Neural cell (in vitro differentiated cells): ENCODE results near the gene ACYP1. TPM values are rescaled to one million over a fixed set of nuclear protein-coding genes. Genes with fewer than 3 reads are reported as not detected.

Source experiments
- H2AFZ ChIP-seq: fragments of 200-600, 300-800 bp; sonication (generic), shearing (Covaris generic); 2 replicates; pipeline ENCODE4 v1.6.0; 2014; ENCODE audit warnings: low read depth, mild to moderate bottlenecking, antibody characterized with exemption, low read length, moderate library complexity
- H3F3A ChIP-seq: fragments of 200-600 bp; shearing (Covaris generic); 2 replicates; pipeline ENCODE4 v1.6.1; 2016; ENCODE audit warnings: mild to moderate bottlenecking, moderate library complexity, mixed read lengths, antibody characterized with exemption, low read length; ENCODE audit not compliant: insufficient read depth, poor library complexity, severe bottlenecking
- H3K27ac ChIP-seq: fragments of 200-600, 300-800 bp; sonication (generic), shearing (Covaris generic); 2 replicates; pipeline ENCODE4 v1.5.1; 2014; ENCODE audit warnings: mild to moderate bottlenecking, low read length, moderate library complexity
- H3K27me3 ChIP-seq: fragments of 300-800, 200-600 bp; sonication (generic), shearing (Covaris generic); 2 replicates; pipeline ENCODE4 v1.6.0; 2014; ENCODE audit warnings: mild to moderate bottlenecking, low read depth, low read length, moderate library complexity; ENCODE audit not compliant: insufficient read depth
- H3K36me3 ChIP-seq: fragments of 300-800, 200-600 bp; sonication (generic), shearing (Covaris generic); 2 replicates; pipeline ENCODE4 v1.5.1; 2014; ENCODE audit warnings: mild to moderate bottlenecking, antibody characterized with exemption, low read length, moderate library complexity; ENCODE audit not compliant: insufficient read depth
- H3K4me2 ChIP-seq: fragments of 300-800, 200-600 bp; sonication (generic), shearing (Covaris generic); 2 replicates; pipeline ENCODE4 v1.6.0; 2014; ENCODE audit warnings: mild to moderate bottlenecking, low read length
- H3K4me3 ChIP-seq: fragments of 300-800, 200-600 bp; sonication (generic), shearing (Covaris generic); 2 replicates; pipeline ENCODE4 v1.5.1; 2014; ENCODE audit warnings: mild to moderate bottlenecking, low read length, moderate library complexity
- H3K79me2 ChIP-seq: fragments of 200-600 bp; shearing (Covaris generic); replicated peaks from 2 replicates; pipeline ENCODE4 v1.6.0; 2014; ENCODE audit warnings: mild to moderate bottlenecking, low read length, moderate library complexity; ENCODE audit not compliant: insufficient read depth
- H3K9ac ChIP-seq: fragments of 300-800, 200-600 bp; sonication (generic), shearing (Covaris generic); 2 replicates; pipeline ENCODE4 v1.6.1; 2016; ENCODE audit warnings: mild to moderate bottlenecking, low read length, mixed read lengths
- H3K9me2 ChIP-seq: fragments of 200-600 bp; shearing (Covaris generic); 2 replicates; pipeline ENCODE4 v1.6.1; 2016; ENCODE audit warnings: mild to moderate bottlenecking, low read length, mixed read lengths; ENCODE audit not compliant: insufficient read depth
- H3K9me3 ChIP-seq: fragments of 200-600, 300-800 bp; sonication (generic), shearing (Covaris generic); 2 replicates; pipeline ENCODE4 v1.6.1; 2016; ENCODE audit warnings: mild to moderate bottlenecking, mixed run types, low read length, moderate library complexity, mixed read lengths
- H4K20me1 ChIP-seq: fragments of 200-600 bp; shearing (Covaris generic); 2 replicates; pipeline ENCODE4 v1.6.1; 2016; ENCODE audit warnings: mild to moderate bottlenecking, mixed run types; ENCODE audit not compliant: insufficient read depth
- EP300 ChIP-seq: fragments of 450-650 bp; conservative IDR thresholded peaks from 2 replicates; pipeline ENCODE4 v1.6.1; 2014; ENCODE audit warnings: antibody characterized with exemption, mild to moderate bottlenecking, moderate library complexity; ENCODE audit not compliant: poor library complexity, severe bottlenecking
- EZH2 ChIP-seq: fragments of 200-600, 300-800 bp; shearing (Covaris generic), sonication (generic); IDR thresholded peaks from 2 replicates; pipeline ENCODE4 v1.6.1; 2014; ENCODE audit warnings: antibody characterized with exemption, low read length, borderline replicate concordance, mild to moderate bottlenecking; ENCODE audit not compliant: insufficient read depth, poor library complexity, severe bottlenecking
- MXI1 ChIP-seq: fragments of 450-650 bp; conservative IDR thresholded peaks from 2 replicates; pipeline ENCODE4 v1.6.1; 2014; ENCODE audit warnings: antibody characterized with exemption, mild to moderate bottlenecking; ENCODE audit not compliant: poor library complexity, severe bottlenecking
- POLR2AphosphoS5 ChIP-seq: IDR thresholded peaks from 2 replicates; pipeline ENCODE4 v1.6.1; 2012
- RAD21 ChIP-seq: fragments of 450-650 bp; conservative IDR thresholded peaks from 2 replicates; pipeline ENCODE4 v1.6.1; 2014; ENCODE audit warnings: antibody characterized with exemption, mild to moderate bottlenecking, moderate library complexity
- SMC3 ChIP-seq: fragments of 450-650 bp; conservative IDR thresholded peaks from 2 replicates; pipeline ENCODE4 v1.6.1; 2014; ENCODE audit warnings: antibody characterized with exemption, mild to moderate bottlenecking, moderate library complexity; ENCODE audit not compliant: poor library complexity
- TAF1 ChIP-seq: IDR thresholded peaks from 2 replicates; pipeline ENCODE4 v1.6.1; 2012; ENCODE audit warnings: low read depth
- polyA plus RNA-seq: library from polyadenylated mRNA; depleted of rRNA; stranded (reverse); fragments of >200 nt; gene quantifications from 2 replicates; pipeline ENCODE4 v1.2.3, GENCODE V29; 2014
- TF ChIP-seq, protein P1 (sequence below): fragments of 450-650 bp; IDR thresholded peaks from 2 replicates; pipeline ENCODE4 v1.5.1; 2014; ENCODE audit warnings: antibody characterized with exemption, mild to moderate bottlenecking, moderate library complexity; ENCODE audit not compliant: poor library complexity, severe bottlenecking
- TF ChIP-seq, protein P2 (sequence below): IDR thresholded peaks from 2 replicates; pipeline ENCODE4 v1.6.1; 2012; ENCODE audit warnings: borderline replicate concordance

ACYP1 gene
- polyA plus RNA-seq, 1 donor from 2014 or later: 143 TPM

- Histone ChIP-seq H3K27me3 (no peaks in the 10 kb centered on the region), H3K4me2 (no peak overlapping the region), H3K4me3 (peak overlapping the region; percentile 64), H3K27ac (no peak overlapping the region), H4K20me1 (no peaks in the 10 kb centered on the region), H3K9ac (peak overlapping the region; percentile 63), H3K9me2 (no peaks in the 10 kb centered on the region), H3K9me3 (no peaks in the 10 kb centered on the region), H3K36me3 (no peaks in the 10 kb centered on the region), H3F3A (no peaks in the 10 kb centered on the region), H2AFZ (peak overlapping the region; percentile 51), H3K79me2 (no peaks in the 10 kb centered on the region)
- TF ChIP-seq, protein P1, sequence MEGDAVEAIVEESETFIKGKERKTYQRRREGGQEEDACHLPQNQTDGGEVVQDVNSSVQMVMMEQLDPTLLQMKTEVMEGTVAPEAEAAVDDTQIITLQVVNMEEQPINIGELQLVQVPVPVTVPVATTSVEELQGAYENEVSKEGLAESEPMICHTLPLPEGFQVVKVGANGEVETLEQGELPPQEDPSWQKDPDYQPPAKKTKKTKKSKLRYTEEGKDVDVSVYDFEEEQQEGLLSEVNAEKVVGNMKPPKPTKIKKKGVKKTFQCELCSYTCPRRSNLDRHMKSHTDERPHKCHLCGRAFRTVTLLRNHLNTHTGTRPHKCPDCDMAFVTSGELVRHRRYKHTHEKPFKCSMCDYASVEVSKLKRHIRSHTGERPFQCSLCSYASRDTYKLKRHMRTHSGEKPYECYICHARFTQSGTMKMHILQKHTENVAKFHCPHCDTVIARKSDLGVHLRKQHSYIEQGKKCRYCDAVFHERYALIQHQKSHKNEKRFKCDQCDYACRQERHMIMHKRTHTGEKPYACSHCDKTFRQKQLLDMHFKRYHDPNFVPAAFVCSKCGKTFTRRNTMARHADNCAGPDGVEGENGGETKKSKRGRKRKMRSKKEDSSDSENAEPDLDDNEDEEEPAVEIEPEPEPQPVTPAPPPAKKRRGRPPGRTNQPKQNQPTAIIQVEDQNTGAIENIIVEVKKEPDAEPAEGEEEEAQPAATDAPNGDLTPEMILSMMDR: no peak
- TF ChIP-seq MXI1 (no peak), RAD21 (no peak), EZH2 (no peak), SMC3 (no peak), EP300 (no peak), TAF1 (no peak), POLR2AphosphoS5 (no peak)
- TF ChIP-seq, protein P2, sequence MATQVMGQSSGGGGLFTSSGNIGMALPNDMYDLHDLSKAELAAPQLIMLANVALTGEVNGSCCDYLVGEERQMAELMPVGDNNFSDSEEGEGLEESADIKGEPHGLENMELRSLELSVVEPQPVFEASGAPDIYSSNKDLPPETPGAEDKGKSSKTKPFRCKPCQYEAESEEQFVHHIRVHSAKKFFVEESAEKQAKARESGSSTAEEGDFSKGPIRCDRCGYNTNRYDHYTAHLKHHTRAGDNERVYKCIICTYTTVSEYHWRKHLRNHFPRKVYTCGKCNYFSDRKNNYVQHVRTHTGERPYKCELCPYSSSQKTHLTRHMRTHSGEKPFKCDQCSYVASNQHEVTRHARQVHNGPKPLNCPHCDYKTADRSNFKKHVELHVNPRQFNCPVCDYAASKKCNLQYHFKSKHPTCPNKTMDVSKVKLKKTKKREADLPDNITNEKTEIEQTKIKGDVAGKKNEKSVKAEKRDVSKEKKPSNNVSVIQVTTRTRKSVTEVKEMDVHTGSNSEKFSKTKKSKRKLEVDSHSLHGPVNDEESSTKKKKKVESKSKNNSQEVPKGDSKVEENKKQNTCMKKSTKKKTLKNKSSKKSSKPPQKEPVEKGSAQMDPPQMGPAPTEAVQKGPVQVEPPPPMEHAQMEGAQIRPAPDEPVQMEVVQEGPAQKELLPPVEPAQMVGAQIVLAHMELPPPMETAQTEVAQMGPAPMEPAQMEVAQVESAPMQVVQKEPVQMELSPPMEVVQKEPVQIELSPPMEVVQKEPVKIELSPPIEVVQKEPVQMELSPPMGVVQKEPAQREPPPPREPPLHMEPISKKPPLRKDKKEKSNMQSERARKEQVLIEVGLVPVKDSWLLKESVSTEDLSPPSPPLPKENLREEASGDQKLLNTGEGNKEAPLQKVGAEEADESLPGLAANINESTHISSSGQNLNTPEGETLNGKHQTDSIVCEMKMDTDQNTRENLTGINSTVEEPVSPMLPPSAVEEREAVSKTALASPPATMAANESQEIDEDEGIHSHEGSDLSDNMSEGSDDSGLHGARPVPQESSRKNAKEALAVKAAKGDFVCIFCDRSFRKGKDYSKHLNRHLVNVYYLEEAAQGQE: no peak
Observed at GRCh38 chr14:75051556-75051899, 12.3 kb downstream of the ACYP1 start.

DNA sequence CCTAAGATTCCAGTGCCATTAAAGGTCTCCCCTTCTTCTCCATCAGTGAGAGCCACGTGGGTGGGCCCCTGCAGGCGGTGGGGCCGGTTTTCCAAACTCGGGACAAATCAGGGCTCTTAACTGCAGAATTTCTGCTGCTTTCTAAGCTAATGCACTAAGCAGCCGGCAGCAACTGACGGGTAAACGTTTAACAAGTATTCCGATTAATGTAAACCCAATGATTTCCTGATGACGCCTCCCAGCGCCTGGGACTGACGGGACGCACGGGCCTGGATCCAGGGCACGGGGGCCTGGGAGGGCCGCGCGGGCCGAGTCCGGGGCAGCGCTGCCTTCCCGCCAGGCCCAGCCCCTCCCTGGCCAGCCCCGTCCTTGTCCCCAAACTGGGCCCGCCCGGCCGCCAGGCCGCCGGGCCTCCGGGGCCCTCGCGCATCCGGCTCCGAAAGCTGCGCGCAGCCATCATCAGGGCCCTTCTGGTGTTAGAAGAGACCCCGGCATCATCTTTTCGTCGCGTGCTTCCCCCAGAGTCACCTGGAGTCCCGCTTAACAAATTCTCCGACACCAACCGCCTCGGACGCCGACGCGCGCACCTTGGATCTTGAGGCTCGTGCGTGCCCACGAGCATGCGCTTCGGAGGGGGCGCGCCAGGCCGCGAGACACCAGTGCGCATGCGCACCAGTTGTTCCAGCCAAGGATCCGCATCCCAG, 12.8 kb downstream of the ACYP1 start, which contains the start of gene MLH3:
Gene MLH3, minus strand, starts transcription at position 616 of the 704 bp plus-strand sequence. CDS start 1,812 bp downstream, outside the sequence.
- peak within 1 kb of the TSS; percentile 63 for H3K9ac ChIP-seq
- no peaks in the 10 kb centered on the region for H3K9me2 ChIP-seq
- no peaks in the 10 kb centered on the region for H4K20me1 ChIP-seq
- no peaks in the 10 kb centered on the region for H3F3A ChIP-seq
- H3K4me2 ChIP-seq: no peak within 1 kb of the TSS
- no peaks in the 10 kb centered on the region for H3K27me3 ChIP-seq
- no peaks in the 10 kb centered on the region for H3K9me3 ChIP-seq
- no peaks in the 10 kb centered on the region for H3K36me3 ChIP-seq
- H2AFZ ChIP-seq: peak within 1 kb of the TSS; percentile 51
- TF ChIP-seq POLR2AphosphoS5: peak; percentile 83
- TF ChIP-seq SMC3: no peak
- peak within 1 kb of the TSS; percentile 64 for H3K4me3 ChIP-seq
- H3K79me2 ChIP-seq: no peaks in the 10 kb centered on the region
- H3K27ac ChIP-seq: no peak within 1 kb of the TSS
